ENCODE measurements around the gene TIMM29.

TIMM29 gene

DNA sequence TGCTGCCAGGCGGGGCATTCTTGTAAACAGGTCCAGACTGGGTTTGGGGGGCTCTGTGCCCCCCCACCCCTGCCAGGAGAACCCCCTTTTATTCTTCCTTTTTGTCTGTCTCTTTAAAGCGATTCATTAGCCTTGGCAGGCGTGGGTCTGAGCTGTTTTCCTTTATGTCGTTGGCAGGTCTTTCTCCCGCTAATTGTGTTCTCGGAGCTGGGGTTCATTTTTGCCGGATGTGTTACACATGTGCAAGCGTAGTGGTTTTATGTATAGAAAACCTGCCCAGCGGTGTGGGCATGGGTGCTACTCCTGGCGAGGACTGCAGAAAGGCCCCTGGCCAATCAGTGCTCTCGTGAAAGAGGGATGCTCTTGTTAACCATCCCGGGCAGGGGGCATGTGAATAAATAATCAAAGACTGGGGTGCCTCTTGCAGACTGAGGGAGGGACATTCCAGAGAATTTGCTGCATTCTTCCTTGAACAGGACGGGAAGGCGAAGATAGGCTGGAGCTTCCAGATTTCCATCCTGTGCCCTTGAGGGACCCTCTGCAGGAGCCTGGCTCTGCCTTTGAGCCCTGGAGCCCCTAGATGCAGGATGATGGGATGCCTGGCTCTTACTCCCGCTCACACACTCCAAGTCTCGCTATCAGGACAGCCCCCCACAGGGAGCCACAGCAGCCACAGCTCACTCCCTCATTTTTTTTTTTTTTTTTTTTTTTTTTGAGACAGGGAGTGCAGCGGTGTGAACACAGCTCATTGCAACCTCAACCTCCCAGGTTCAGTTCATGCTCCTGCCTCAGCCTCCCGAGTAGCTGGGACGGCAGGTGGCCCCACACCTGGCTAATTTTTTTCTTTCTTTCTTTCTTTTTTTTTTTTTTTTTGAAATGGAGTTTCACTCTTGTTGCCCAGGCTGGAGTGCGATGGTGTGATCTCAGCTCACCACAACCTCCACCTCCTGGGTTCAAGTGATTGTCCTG lies 43.1 kb upstream of the TIMM29 start:
- no peak overlapping the region for H4K12ac ChIP-seq (ENCODE audit: low read depth, low read length)
- no peak overlapping the region for H3K23ac ChIP-seq (ENCODE audit: low read length)
- H3K4me3 ChIP-seq (ENCODE audit: low read depth, low read length): no peak overlapping the region
- H2BK120ac ChIP-seq (ENCODE audit: insufficient read depth, low read length, poor library complexity): peak overlapping the region; percentile 26
- no peak overlapping the region for H3K9ac ChIP-seq (ENCODE audit: low read length)
- peak overlapping the region; percentile 70 for H2BK12ac ChIP-seq (ENCODE audit: low read length)
- H2AK5ac ChIP-seq (ENCODE audit: low read length): peak overlapping the region; percentile 51
- no peaks in the 10 kb centered on the region for H3K27me3 ChIP-seq (ENCODE audit: insufficient read depth, low read length)
- peak overlapping the region; percentile 90 for H4K91ac ChIP-seq (ENCODE audit: low read depth, low read length)
- peaks cover 65 to 69% of the 10 kb centered on the region in 2 experiments for H3K4me1 ChIP-seq (ENCODE audit: control insufficient read depth in 1 of 2, insufficient read depth in 2 of 2, low read length in 2 of 2)
- WGBS (ENCODE audit: extremely low coverage, insufficient coverage, insufficient read length): no CpG with 5 or more reads among the region's 20 CpGs
- peak overlapping the region; percentile 52 for H2BK5ac ChIP-seq (ENCODE audit: low read depth, low read length, poor library complexity)
- H3K9me3 ChIP-seq (ENCODE audit: insufficient read depth, low read depth, low read length): peaks cover 1% of the 10 kb centered on the region
- H3K4ac ChIP-seq (ENCODE audit: low read depth, low read length): peak overlapping the region; percentile 53
- H3K79me1 ChIP-seq (ENCODE audit: low read length): peaks cover 46% of the 10 kb centered on the region
- DNase-seq: no peak
- peak overlapping the region; percentile 67 for H3K18ac ChIP-seq (ENCODE audit: low read length)
- H3K4me2 ChIP-seq (ENCODE audit: low read length): no peak overlapping the region
- no peak overlapping the region for H4K8ac ChIP-seq (ENCODE audit: low read depth, low read length)
- H3K36me3 ChIP-seq (ENCODE audit: control insufficient read depth in 1 of 2, insufficient read depth in 2 of 2, low read length in 2 of 2): no peaks in the 10 kb centered on the region
- H2AFZ ChIP-seq (ENCODE audit: insufficient read depth, low read length, poor library complexity): no peak overlapping the region
- peak overlapping the region; percentile 32 for H3K14ac ChIP-seq (ENCODE audit: low read length)
- H3K27ac ChIP-seq (ENCODE audit: low read depth, low read length): peak overlapping the region; percentile 77
- peaks cover 20% of the 10 kb centered on the region for H3K79me2 ChIP-seq (ENCODE audit: control insufficient read depth, insufficient read depth, low read length, poor library complexity)

DNA sequence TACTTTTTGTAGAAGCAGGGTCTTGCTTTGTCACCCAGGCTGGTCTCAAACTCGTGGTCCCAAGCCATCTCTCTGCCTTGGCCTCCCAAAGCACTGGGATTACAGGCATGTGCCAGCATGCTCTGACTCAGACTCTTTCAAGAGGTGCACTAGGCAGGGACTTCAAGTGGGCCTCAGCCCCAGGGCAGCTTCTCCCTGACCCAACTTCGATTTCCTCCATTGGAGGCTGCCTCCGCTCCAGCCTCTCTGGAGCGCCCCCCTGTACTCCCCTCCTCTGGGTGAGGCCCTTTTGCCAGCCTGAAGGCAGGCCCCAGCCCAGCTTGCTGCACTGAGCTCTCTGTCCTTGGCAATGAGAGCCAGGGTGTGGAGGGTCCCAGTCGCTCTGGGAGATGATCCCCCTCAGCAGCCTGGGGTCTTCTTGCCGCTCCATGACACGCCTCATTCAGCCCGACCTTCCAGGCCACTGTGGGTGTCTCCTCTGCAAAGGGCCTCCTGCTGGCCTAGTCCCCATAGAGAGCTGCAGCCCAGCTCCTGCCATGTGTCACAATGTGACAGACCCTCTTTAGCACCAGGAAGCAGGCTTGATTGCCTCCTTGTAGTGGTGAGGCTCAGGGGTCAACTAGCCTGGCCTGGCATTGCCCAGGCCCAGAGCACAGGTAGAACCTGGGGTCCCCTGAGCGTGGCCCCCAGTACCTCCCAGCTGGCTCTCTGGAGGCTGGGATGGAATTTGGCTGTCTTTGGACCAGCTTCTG lies 40.8 kb upstream of the TIMM29 start:
- peak overlapping the region; percentile 16 for H2BK12ac ChIP-seq (ENCODE audit: low read length)
- peaks cover 35% of the 10 kb centered on the region for H3K79me1 ChIP-seq (ENCODE audit: low read length)
- H3K36me3 ChIP-seq (ENCODE audit: control insufficient read depth in 1 of 2, insufficient read depth in 2 of 2, low read length in 2 of 2): peaks cover 0 to 2% of the 10 kb centered on the region in 2 experiments
- H3K14ac ChIP-seq (ENCODE audit: low read length): peak overlapping the region; percentile 10
- H4K8ac ChIP-seq (ENCODE audit: low read depth, low read length): no peak overlapping the region
- no peak overlapping the region for H2AFZ ChIP-seq (ENCODE audit: insufficient read depth, low read length, poor library complexity)
- H3K9me3 ChIP-seq (ENCODE audit: insufficient read depth, low read depth, low read length): peaks cover 1% of the 10 kb centered on the region
- peak overlapping the region; percentile 80 for H3K27ac ChIP-seq (ENCODE audit: low read depth, low read length)
- peak overlapping the region; percentile 32 for H2BK5ac ChIP-seq (ENCODE audit: low read depth, low read length, poor library complexity)
- H3K4me2 ChIP-seq (ENCODE audit: low read length): peak overlapping the region; percentile 28
- peaks cover 58 to 59% of the 10 kb centered on the region in 2 experiments for H3K4me1 ChIP-seq (ENCODE audit: control insufficient read depth in 1 of 2, insufficient read depth in 2 of 2, low read length in 2 of 2)
- H3K23ac ChIP-seq (ENCODE audit: low read length): no peak overlapping the region
- peak overlapping the region; percentile 59 for H4K91ac ChIP-seq (ENCODE audit: low read depth, low read length)
- peak overlapping the region; percentile 65 for H2BK120ac ChIP-seq (ENCODE audit: insufficient read depth, low read length, poor library complexity)
- peak overlapping the region; percentile 2 for H2AK5ac ChIP-seq (ENCODE audit: low read length)
- peak overlapping the region; percentile 12 for H3K4ac ChIP-seq (ENCODE audit: low read depth, low read length)
- no peak overlapping the region for H4K12ac ChIP-seq (ENCODE audit: low read depth, low read length)
- H3K4me3 ChIP-seq (ENCODE audit: low read depth, low read length): no peak overlapping the region
- DNase-seq: peak in 1 of 2 donors; percentile 51
- WGBS (ENCODE audit: extremely low coverage, insufficient coverage, insufficient read length): no CpG with 5 or more reads among the region's 9 CpGs
- H3K18ac ChIP-seq (ENCODE audit: low read length): peak overlapping the region; percentile 19
- no peak overlapping the region for H3K9ac ChIP-seq (ENCODE audit: low read length)
- H3K27me3 ChIP-seq (ENCODE audit: insufficient read depth, low read length): no peaks in the 10 kb centered on the region
- H3K79me2 ChIP-seq (ENCODE audit: control insufficient read depth, insufficient read depth, low read length, poor library complexity): peaks cover 24% of the 10 kb centered on the region

DNA sequence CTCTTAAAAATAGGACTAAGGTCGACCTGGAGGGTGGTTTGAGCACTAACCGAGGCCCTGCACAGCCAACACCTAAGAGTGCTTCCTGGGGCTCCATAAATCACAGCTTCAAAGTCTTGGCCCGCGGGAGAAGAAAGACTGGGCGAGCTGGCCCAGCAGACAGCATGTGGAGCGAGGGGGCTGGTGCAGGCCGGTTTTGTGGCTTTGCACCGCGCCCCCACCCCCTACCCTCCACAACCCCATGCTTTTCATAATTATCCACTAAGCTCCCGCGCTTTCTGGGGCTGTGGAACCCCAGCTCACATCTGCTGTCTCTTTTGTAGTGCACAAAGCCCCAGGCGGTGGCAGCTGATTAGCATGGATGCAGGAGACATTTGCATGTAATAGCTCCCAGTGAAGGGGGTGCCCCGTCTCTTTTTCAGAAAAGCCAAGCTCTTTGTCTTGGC lies 40.2 kb upstream of the TIMM29 start:
- H3K79me1 ChIP-seq (ENCODE audit: low read length): peaks cover 28% of the 10 kb centered on the region
- H2BK12ac ChIP-seq (ENCODE audit: low read length): peak overlapping the region; percentile 42
- H4K12ac ChIP-seq (ENCODE audit: low read depth, low read length): no peak overlapping the region
- peak overlapping the region; percentile 49 for H3K4ac ChIP-seq (ENCODE audit: low read depth, low read length)
- H3K9me3 ChIP-seq (ENCODE audit: insufficient read depth, low read depth, low read length): peaks cover 1% of the 10 kb centered on the region
- H3K23ac ChIP-seq (ENCODE audit: low read length): no peak overlapping the region
- H3K4me1 ChIP-seq (ENCODE audit: control insufficient read depth in 1 of 2, insufficient read depth in 2 of 2, low read length in 2 of 2): peaks cover 52 to 53% of the 10 kb centered on the region in 2 experiments
- H4K91ac ChIP-seq (ENCODE audit: low read depth, low read length): peak overlapping the region; percentile 59
- H3K9ac ChIP-seq (ENCODE audit: low read length): no peak overlapping the region
- H3K79me2 ChIP-seq (ENCODE audit: control insufficient read depth, insufficient read depth, low read length, poor library complexity): peaks cover 18% of the 10 kb centered on the region
- no peak overlapping the region for H4K8ac ChIP-seq (ENCODE audit: low read depth, low read length)
- H3K14ac ChIP-seq (ENCODE audit: low read length): no peak overlapping the region
- no CpG with 5 or more reads among the region's 13 CpGs for WGBS (ENCODE audit: extremely low coverage, insufficient coverage, insufficient read length)
- peak overlapping the region; percentile 80 for H3K27ac ChIP-seq (ENCODE audit: low read depth, low read length)
- H2BK5ac ChIP-seq (ENCODE audit: low read depth, low read length, poor library complexity): peak overlapping the region; percentile 11
- no peak overlapping the region for H2AFZ ChIP-seq (ENCODE audit: insufficient read depth, low read length, poor library complexity)
- H3K36me3 ChIP-seq (ENCODE audit: control insufficient read depth in 1 of 2, insufficient read depth in 2 of 2, low read length in 2 of 2): peaks cover 0 to 2% of the 10 kb centered on the region in 2 experiments
- H3K18ac ChIP-seq (ENCODE audit: low read length): peak overlapping the region; percentile 82
- DNase-seq: no peak
- peak overlapping the region; percentile 7 for H3K4me2 ChIP-seq (ENCODE audit: low read length)
- H3K27me3 ChIP-seq (ENCODE audit: insufficient read depth, low read length): no peaks in the 10 kb centered on the region
- no peak overlapping the region for H2AK5ac ChIP-seq (ENCODE audit: low read length)
- H2BK120ac ChIP-seq (ENCODE audit: insufficient read depth, low read length, poor library complexity): no peak overlapping the region
- H3K4me3 ChIP-seq (ENCODE audit: low read depth, low read length): no peak overlapping the region

DNA sequence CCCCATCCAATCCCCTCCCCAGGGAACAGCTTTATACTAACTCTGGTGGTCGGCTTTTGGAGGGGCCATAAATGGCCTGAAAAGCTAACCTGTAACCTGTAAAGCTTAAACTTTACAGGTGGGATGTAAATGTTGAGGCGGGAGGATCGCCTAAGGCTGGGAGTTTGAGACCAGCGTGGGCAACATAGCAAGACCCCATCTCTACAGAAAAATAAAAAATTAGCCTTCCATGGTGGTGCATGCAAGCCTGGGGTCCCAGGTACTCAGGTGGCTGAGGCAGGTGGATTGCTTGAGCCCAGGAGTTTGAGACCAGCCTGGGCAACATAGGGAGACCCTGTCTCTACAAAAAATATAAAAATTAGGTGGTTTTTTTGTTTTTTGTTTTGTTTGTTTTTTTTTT lies 38.7 kb upstream of the TIMM29 start:
- Histone ChIP-seq H2BK5ac (ENCODE audit: low read depth, low read length, poor library complexity) (no peak overlapping the region), H3K27ac (ENCODE audit: low read depth, low read length) (no peak overlapping the region), H4K91ac (ENCODE audit: low read depth, low read length) (no peak overlapping the region), H3K4me1 (ENCODE audit: control insufficient read depth in 1 of 2, insufficient read depth in 2 of 2, low read length in 2 of 2) (peaks cover 47 to 49% of the 10 kb centered on the region in 2 experiments), H3K27me3 (ENCODE audit: insufficient read depth, low read length) (no peaks in the 10 kb centered on the region), H3K4me2 (ENCODE audit: low read length) (no peak overlapping the region), H4K12ac (ENCODE audit: low read depth, low read length) (no peak overlapping the region), H3K79me2 (ENCODE audit: control insufficient read depth, insufficient read depth, low read length, poor library complexity) (peaks cover 21% of the 10 kb centered on the region), H4K8ac (ENCODE audit: low read depth, low read length) (no peak overlapping the region), H3K4ac (ENCODE audit: low read depth, low read length) (no peak overlapping the region), H2AFZ (ENCODE audit: insufficient read depth, low read length, poor library complexity) (no peak overlapping the region), H3K18ac (ENCODE audit: low read length) (no peak overlapping the region), H3K14ac (ENCODE audit: low read length) (no peak overlapping the region), H2BK12ac (ENCODE audit: low read length) (no peak overlapping the region), H2BK120ac (ENCODE audit: insufficient read depth, low read length, poor library complexity) (no peak overlapping the region), H3K23ac (ENCODE audit: low read length) (no peak overlapping the region), H3K36me3 (ENCODE audit: control insufficient read depth in 1 of 2, insufficient read depth in 2 of 2, low read length in 2 of 2) (peaks cover 0 to 4% of the 10 kb centered on the region in 2 experiments), H3K79me1 (ENCODE audit: low read length) (peaks cover 23% of the 10 kb centered on the region), H2AK5ac (ENCODE audit: low read length) (no peak overlapping the region), H3K4me3 (ENCODE audit: low read depth, low read length) (no peak overlapping the region), H3K9me3 (ENCODE audit: insufficient read depth, low read depth, low read length) (peaks cover 1% of the 10 kb centered on the region), H3K9ac (ENCODE audit: low read length) (no peak overlapping the region)
- no CpG with 5 or more reads among the region's 4 CpGs for WGBS (ENCODE audit: extremely low coverage, insufficient coverage, insufficient read length)
- DNase-seq: no peak

Data from trophoblast cell (in vitro differentiated cells and primary cell).